Measurements from ENCODE around the gene PRRT1B. TPM values are rescaled to one million over a fixed set of nuclear protein-coding genes. Genes with fewer than 3 reads are reported as not detected.

PRRT1B gene
- total RNA-seq, 1 donor from 2014 or later: not detected

DNA sequence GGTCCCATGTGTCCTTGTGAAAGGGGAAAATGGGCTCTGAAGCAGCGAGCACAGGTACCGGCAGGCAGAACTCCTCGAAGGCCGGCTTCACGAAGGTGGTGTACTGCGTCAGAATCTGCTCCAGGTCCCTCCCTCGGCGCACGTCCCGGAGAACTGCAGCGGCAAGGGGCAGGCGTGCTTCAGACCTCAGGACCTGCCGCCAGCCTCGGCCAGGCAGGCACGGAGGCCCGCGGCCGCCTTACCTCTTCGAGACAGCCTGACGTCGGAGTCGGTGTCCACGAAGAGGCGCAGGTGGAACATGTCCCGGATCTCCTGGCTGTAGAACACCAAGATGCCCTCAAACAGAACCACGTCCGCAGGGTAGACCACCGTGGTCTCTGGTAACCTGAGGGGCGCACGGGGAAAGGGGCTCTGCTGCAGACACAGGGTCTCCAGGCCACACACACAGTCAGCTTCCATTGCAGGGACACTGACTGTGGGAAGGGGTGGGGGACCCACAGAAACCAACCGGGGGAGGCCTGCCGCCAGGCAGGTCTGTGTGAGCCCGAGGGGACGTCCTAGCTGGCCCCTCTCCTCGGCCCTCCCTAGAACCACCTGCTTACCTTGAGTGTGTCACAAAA, 16.3 kb upstream of the PRRT1B start:
- peaks cover 58% of the 10 kb centered on the region for H3K36me3 ChIP-seq

DNA sequence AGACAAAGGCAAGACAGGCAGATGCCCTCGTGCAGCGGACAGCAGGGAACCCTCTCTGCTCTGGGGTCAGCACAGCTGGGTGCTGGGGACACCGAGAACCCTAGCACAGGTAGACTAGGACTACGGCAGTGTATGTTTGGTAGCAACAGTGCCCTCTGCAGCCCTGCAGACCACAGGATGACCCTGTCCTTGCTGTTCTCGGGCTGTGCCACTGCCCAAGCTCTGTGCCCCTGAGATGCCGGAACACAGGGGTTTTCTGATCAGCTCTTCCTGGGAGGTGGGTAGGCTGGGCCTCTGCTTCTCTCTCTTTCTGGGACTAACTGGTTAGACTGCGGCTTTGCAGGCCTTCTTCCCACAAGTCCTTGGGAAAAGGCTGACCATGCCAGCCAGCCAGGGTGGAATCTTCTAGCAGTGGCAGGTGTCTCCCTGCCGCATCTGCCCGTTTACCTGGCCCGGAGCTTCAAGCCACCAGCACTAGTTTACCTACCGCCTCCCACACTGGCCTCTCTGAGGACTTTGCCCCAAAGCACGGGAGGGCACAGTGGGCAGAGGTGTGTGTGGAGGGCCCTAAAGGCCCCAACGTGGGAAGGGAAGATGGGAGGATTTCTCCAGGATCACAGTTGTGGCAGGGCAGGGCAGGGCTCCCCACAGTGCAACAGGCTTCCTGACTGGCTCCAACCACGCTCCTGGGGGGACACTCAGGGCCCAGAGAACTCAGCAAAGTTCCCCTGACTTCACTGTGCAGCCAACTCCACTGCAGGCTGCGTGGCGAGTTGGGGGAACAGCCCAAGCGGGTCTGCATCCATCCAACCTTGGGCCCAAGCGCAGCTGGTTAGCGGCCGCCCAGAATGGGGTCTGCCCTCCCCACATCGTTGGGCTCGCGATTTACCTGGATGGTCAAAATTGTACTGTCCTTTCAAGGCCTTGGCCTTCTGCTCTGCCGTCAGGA, 15.5 kb upstream of the PRRT1B start:
- peaks cover 49% of the 10 kb centered on the region for H3K36me3 ChIP-seq
- H3K27me3 ChIP-seq (ENCODE audit: low read depth): no peaks in the 10 kb centered on the region
- no peak for DNase-seq
- H3K9me3 ChIP-seq (replicated peaks): no peaks in the 10 kb centered on the region
- intact Hi-C loops (cut with micrococcal nuclease): no loop called here
- H3K4me3 ChIP-seq: peak overlapping the region; percentile 99
- peaks cover 25% of the 10 kb centered on the region for H3K4me1 ChIP-seq
- TF ChIP-seq, protein P1, sequence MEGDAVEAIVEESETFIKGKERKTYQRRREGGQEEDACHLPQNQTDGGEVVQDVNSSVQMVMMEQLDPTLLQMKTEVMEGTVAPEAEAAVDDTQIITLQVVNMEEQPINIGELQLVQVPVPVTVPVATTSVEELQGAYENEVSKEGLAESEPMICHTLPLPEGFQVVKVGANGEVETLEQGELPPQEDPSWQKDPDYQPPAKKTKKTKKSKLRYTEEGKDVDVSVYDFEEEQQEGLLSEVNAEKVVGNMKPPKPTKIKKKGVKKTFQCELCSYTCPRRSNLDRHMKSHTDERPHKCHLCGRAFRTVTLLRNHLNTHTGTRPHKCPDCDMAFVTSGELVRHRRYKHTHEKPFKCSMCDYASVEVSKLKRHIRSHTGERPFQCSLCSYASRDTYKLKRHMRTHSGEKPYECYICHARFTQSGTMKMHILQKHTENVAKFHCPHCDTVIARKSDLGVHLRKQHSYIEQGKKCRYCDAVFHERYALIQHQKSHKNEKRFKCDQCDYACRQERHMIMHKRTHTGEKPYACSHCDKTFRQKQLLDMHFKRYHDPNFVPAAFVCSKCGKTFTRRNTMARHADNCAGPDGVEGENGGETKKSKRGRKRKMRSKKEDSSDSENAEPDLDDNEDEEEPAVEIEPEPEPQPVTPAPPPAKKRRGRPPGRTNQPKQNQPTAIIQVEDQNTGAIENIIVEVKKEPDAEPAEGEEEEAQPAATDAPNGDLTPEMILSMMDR (IDR thresholded peaks at IDR 0.05; ENCODE audit: borderline replicate concordance): no peak
- peak overlapping the region; percentile 92 for H3K27ac ChIP-seq (replicated peaks)

More for the DNA sequence above, 16.3 kb upstream of the PRRT1B start:
- Histone ChIP-seq H3K4me1 (peaks cover 23% of the 10 kb centered on the region), H3K27ac (replicated peaks) (no peak overlapping the region), H3K9me3 (replicated peaks) (no peaks in the 10 kb centered on the region), H3K4me3 (no peak overlapping the region), H3K27me3 (ENCODE audit: low read depth) (no peaks in the 10 kb centered on the region)
- intact Hi-C loops (cut with micrococcal nuclease): no loop called here
- no peak for DNase-seq
- TF ChIP-seq, protein P1 (IDR thresholded peaks at IDR 0.05; ENCODE audit: borderline replicate concordance): no peak

DNA sequence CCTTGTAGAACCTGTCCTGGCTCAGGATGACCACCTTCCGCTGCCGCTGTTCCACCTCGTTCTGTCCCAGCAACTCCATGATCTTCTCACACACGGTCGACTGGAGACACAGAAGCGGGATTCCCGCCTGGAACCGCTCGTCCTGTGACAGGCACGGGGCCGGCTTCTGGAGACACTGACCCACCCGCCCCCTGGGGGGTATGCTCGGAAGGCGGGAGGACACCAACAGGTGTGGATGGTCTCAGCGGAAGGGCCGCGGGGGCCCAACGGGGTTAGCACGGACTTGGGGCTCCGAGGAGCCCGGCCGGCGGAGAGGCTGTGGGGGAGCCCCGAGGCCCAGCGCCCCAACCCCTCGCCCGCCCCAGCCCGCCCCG, 14.8 kb upstream of the PRRT1B start:
- Histone ChIP-seq H3K27ac (replicated peaks) (peak overlapping the region; percentile 92), H3K9me3 (replicated peaks) (no peaks in the 10 kb centered on the region), H3K27me3 (ENCODE audit: low read depth) (no peaks in the 10 kb centered on the region), H3K4me1 (peaks cover 29% of the 10 kb centered on the region), H3K4me3 (peak overlapping the region; percentile 99), H3K36me3 (peaks cover 43% of the 10 kb centered on the region)
- intact Hi-C loops (cut with micrococcal nuclease): no loop called here
- TF ChIP-seq, protein P1 (IDR thresholded peaks at IDR 0.05; ENCODE audit: borderline replicate concordance): peak; percentile 38
- DNase-seq: peak; percentile 32

DNA sequence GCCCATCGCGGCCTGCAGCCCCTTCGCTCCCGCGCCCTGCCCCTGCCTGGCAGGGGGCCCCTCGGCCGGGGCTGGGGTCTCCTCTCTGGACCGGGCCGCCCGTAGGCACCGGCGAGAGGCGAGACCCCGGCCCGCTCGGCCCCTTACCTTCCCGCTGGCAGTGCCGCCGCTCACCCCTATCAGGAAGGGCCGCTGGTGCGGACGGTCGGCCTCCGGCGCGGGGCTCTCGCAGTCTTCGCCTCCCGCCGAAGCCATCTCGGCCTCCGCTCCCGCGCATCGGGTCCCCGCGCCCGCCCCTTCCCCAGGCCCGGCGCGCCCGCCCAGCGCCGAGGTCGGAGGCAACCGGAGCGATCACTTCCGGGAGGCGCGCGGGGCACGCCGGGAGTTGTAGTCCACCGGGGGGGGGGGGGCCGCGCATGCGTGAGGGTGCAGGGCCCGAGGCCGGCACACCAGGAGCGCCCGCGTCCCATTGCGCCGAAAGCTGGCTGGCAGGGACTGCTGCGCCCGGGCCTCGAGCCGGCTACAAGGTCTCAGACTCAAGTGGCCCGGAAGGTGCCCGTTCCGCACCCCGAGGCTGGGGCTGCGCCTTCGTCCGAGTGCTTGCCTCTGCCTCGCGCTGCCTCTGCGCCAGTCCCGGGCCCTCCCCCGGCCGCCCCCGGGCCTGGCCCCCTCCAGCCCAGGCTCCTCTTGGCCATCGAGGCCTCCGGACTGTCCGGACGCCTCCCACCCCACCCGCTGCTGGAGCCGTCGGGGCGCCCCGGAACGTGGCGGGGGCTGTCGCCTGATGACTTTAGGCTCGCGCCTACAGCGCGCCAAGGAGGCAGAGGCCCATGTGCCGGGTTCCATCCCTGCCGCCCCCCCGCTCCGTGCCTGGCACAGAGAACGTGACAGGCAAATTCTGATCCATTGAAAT, 14.1 kb upstream of the PRRT1B start, which contains the start of gene UCK1:
Gene UCK1 (minus strand): TSS at position 344 of the 913 bp plus-strand sequence. CDS start 89 bp downstream, at position 255.
- intact Hi-C loops (cut with micrococcal nuclease): no loop called here
- Histone ChIP-seq H3K4me3 (peak within 1 kb of the TSS; percentile 99), H3K27ac (replicated peaks) (peak within 1 kb of the TSS; percentile 92), H3K36me3 (peaks cover 36% of the 10 kb centered on the region), H3K9me3 (replicated peaks) (no peaks in the 10 kb centered on the region), H3K27me3 (ENCODE audit: low read depth) (no peaks in the 10 kb centered on the region), H3K4me1 (peaks cover 29% of the 10 kb centered on the region)
- TF ChIP-seq, protein P1 (IDR thresholded peaks at IDR 0.05; ENCODE audit: borderline replicate concordance): no peak
- DNase-seq: peak; percentile 81

DNA sequence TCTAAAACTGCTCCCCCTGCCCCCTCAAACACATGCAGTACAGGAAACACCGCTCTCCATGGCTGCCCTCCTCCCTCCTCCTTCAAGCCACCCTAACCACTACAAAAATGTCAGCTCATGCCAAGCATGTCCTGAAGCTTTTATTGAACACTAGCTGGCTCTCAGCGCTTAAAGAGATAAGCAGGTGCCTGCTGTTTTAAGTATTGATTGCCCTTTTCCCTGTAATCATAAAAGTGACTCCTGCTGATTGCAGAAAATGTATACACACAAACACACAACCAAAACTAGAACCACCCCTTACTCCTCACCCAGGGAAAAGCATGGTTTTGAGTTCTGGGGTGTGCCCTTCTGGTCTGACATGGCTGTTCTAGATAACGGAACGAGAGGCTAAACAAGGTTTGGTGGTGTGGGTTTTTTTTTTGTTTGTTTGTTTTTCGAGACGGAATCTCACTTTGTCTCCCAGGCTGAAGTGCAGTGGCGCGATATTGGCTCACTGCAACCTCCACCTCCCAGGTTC, 10.5 kb upstream of the PRRT1B start:
- Histone ChIP-seq H3K4me3 (no peak overlapping the region), H3K36me3 (peaks cover under 1% of the 10 kb centered on the region), H3K4me1 (peaks cover 25% of the 10 kb centered on the region), H3K9me3 (replicated peaks) (no peaks in the 10 kb centered on the region), H3K27ac (replicated peaks) (no peak overlapping the region), H3K27me3 (ENCODE audit: low read depth) (no peaks in the 10 kb centered on the region)
- intact Hi-C loops (cut with micrococcal nuclease): no loop called here
- DNase-seq: no peak
- TF ChIP-seq, protein P1 (IDR thresholded peaks at IDR 0.05; ENCODE audit: borderline replicate concordance): no peak

Data from left ventricle myocardium inferior (tissue), 1 donor.